WERI-Rb-1 (cell line): ENCODE data around the gene IFITM2.
"Not testable (repeated sequence)": the region's sequence is repeated elsewhere in the genome, so short reads cannot be mapped to it uniquely, and the experiment has no call there.

Source experiments
- DNase-seq: peaks from one replicate; pipeline ENCODE4 v3.0.0-alpha.2; 2020
- H3K27ac ChIP-seq: fragments of 250-450 bp; sonication (Bioruptor Pico); 2 replicates; pipeline ENCODE4 v1.5.1; 2020; ENCODE audit warnings: mild to moderate bottlenecking, moderate library complexity
- H3K27me3 ChIP-seq: fragments of 250-450 bp; sonication (Bioruptor Pico); 2 replicates; pipeline ENCODE4 v1.5.1; 2021; ENCODE audit warnings: mild to moderate bottlenecking, low read depth, moderate library complexity; ENCODE audit not compliant: insufficient read depth, severe bottlenecking
- H3K36me3 ChIP-seq: fragments of 250-450 bp; sonication (Bioruptor Pico); 2 replicates; pipeline ENCODE4 v1.5.1; 2020; ENCODE audit warnings: mild to moderate bottlenecking, moderate library complexity
- H3K4me3 ChIP-seq: 2 replicates; pipeline ENCODE4 v1.5.1; 2011; ENCODE audit warnings: low read depth, mild to moderate bottlenecking, control low read depth, low read length
- H3K9me3 ChIP-seq: fragments of 250-450 bp; sonication (Bioruptor Pico); 2 replicates; pipeline ENCODE4 v1.5.1; 2021; ENCODE audit warnings: mild to moderate bottlenecking, moderate library complexity; ENCODE audit not compliant: severe bottlenecking
- TF ChIP-seq, protein P1 (sequence below): IDR thresholded peaks from 2 replicates; pipeline ENCODE4 v1.5.1; 2011; ENCODE audit warnings: low read depth, mild to moderate bottlenecking, control low read depth, inconsistent platforms, low read length

Gene IFITM2

DNA sequence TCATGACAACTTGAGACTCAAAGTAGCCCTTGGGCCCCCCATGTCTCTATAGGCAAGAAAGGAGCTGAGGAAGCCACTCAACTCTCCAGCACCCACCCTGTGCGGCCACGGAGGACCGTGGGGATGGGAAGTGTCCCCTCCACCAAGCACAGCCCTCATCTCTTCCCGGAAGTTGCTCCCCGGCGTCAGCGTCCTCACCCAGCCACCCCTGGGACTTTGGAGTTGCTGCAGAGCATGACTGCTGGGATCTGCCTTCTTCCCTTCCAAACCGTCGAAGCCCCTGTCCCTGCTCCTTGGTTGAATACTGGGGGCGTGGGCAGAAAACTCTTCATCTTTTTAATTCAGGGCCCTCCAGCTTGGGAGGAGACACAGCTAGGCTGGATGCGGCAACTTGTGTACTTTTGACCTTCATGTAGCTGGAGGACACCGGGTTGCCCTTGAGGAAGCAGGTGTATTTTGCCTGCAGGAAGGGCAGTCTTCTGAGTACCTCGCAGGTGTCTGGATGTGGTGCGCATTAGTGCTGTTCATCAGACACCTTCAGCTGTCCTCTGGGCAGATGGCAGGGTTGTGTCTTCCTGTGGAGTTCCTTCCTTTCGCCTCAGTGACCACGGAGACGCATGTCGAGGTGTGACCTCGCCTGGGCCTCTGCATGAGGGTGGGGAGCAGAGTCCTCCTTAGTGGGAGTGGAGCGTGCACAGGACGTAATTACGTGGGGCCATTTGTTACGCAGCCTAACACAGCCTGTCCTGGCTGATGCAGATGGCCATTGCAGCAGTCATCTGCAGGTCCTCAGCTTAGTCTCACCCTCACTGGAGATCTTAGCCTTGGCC lies 25.2 kb downstream of the IFITM2 start:
- H3K27me3 ChIP-seq: no peaks in the 10 kb centered on the region
- no peaks in the 10 kb centered on the region for H3K36me3 ChIP-seq
- DNase-seq: no peak
- TF ChIP-seq, protein P1, sequence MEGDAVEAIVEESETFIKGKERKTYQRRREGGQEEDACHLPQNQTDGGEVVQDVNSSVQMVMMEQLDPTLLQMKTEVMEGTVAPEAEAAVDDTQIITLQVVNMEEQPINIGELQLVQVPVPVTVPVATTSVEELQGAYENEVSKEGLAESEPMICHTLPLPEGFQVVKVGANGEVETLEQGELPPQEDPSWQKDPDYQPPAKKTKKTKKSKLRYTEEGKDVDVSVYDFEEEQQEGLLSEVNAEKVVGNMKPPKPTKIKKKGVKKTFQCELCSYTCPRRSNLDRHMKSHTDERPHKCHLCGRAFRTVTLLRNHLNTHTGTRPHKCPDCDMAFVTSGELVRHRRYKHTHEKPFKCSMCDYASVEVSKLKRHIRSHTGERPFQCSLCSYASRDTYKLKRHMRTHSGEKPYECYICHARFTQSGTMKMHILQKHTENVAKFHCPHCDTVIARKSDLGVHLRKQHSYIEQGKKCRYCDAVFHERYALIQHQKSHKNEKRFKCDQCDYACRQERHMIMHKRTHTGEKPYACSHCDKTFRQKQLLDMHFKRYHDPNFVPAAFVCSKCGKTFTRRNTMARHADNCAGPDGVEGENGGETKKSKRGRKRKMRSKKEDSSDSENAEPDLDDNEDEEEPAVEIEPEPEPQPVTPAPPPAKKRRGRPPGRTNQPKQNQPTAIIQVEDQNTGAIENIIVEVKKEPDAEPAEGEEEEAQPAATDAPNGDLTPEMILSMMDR: no peak
- no peak overlapping the region for H3K27ac ChIP-seq
- H3K4me3 ChIP-seq: no peak overlapping the region
- H3K9me3 ChIP-seq: no peaks in the 10 kb centered on the region

DNA sequence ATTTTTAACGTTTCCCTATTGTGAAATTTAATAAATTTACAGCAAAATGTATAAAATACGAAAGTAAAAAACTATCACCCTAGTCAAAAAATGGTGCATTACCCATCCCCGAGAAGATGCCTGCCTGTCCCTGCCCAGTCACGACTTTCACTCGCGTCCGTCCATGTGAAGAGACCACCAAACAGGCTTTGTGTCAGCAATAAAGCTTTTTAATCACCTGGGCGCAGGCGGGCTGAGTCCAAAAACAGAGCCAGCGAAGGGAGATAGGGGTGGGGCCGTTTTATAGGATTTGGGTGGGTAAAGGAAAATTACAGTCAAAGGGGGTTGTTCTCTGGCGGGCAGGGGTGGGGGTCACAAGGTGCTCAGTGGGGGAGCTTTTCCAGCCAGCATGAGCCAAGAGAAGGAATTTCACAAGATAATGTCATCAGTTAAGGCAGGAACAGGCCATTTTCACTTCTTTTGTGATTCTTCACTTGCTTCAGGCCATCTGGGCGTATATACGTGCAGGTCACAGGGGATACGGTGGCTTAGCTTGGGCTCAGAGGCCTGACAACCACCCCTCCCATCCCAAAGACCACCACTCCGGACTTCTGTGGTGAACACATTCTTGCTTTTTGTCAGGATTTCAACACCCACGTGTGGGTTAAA lies 26.1 kb downstream of the IFITM2 start:
- H3K36me3 ChIP-seq, H3K27me3 ChIP-seq, H3K4me3 ChIP-seq, DNase-seq, H3K9me3 ChIP-seq, H3K27ac ChIP-seq: not testable (repeated sequence)

DNA sequence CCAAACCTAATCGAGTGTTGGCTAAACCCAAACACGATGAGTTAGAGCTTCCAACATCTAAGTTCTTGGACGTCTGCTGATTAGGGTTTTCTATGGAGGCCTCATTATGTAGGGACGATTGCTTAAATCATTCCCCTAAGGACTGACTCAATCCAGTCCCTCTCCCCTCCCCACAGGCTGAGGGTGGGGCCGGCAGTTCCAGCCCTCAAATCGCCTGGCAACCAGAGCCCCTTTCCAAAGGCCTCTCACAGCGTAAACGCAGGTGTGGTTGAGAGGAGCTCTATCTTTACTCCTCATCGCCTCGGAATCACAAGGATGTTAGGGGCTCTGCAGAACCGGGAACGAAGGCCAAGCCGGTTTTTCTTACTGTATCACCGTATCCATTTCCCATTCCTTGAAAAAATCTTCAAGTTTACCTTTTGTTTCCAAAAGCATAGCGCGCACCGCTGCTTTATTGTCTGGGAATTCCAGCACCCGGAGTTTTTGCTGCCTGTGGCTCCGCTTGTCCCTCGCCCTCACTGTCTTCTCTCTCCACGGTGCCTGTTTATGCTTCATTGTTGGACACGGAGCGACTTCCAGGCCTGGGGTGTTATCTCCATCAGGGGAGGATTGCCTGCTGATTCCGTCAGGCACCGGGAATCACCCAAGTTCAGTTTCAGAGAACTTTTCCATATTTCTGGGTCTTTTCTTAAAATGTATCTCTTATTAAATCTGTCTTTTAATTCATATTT lies 26.8 kb downstream of the IFITM2 start:
- Histone ChIP-seq H3K27me3 (no peaks in the 10 kb centered on the region), H3K9me3 (no peaks in the 10 kb centered on the region), H3K27ac (no peak overlapping the region), H3K4me3 (no peak overlapping the region), H3K36me3 (no peaks in the 10 kb centered on the region)
- DNase-seq: no peak
- TF ChIP-seq, protein P1: no peak

DNA sequence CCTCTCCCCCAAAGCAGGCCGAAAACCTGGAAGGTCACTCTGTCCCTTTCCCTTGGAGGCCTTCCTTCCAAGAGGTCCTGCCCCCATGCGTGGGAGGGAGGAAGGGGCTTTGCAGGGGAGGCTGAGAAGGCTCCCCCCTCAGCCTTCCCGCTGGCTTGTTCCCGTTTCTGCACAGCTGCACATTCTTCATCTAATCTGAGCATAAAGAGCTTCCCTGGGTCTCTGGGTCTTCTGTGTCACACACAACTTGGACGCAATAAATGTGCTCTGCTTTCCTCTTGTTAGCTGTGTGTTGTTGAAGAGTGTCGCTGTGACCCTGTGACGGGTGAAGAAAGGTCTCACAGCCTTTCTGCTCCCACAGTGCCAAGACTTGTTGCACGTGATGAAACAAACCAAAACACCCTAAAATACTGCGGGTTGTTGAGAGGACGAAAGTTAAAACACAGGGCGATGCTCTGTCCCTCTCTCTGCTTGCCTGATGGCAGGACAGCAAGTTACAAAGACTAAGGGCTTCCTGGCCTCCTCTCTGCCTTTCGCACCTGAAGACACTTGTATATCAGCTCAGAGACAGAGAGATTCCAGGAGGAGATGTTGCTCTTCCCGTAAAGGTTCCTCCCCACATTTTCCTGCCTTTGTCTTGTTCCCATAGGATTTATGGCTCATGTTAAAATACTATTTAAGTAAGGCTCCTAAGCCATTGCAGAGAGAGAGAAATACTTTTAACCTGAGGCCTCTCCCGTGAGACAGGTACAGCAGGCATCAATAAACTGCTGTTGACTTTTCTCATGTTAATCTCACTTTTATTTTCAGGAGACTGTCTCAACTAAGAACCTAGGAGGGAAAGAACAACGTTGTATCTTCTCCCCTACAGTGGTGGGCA lies 28.4 kb downstream of the IFITM2 start:
- Histone ChIP-seq H3K36me3 (no peaks in the 10 kb centered on the region), H3K9me3 (no peaks in the 10 kb centered on the region), H3K27me3 (no peaks in the 10 kb centered on the region), H3K27ac (no peak overlapping the region), H3K4me3 (no peak overlapping the region)
- TF ChIP-seq, protein P1: no peak
- DNase-seq: no peak

DNA sequence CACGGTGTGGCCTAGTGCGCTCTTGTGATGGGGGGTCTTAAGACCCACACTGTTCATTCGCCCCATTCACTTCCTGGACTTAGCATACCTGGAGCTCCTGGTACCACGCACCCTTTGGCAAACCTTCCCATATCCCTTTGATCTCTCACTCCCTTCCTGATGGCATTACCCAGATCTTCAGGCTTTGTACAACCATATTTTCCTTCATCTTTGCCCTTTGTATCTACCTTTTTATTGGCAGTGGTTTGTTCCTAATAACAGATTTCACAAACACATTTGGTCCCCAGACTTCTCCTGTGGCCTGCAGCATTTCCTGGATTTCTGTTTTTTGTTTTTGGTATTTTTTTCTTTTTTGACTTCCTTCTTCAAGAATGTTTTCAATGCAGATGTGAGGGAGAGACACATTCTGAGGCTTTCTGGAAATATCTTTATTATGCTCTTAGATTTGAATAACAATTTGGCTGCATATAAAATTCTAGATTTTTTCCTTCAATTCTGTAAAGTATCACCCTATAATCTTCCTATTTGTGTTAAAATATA lies 29.1 kb downstream of the IFITM2 start:
- no peak for DNase-seq
- Histone ChIP-seq H3K27ac (no peak overlapping the region), H3K36me3 (no peaks in the 10 kb centered on the region), H3K27me3 (no peaks in the 10 kb centered on the region), H3K4me3 (no peak overlapping the region), H3K9me3 (no peaks in the 10 kb centered on the region)
- TF ChIP-seq, protein P1: no peak
